OCI-LY3 (cell line): Measurements from ENCODE around the gene SRSF7.

Source experiments
- EZH2phosphoT487 ChIP-seq: fragments of 200-600 bp; shearing (Covaris generic); IDR thresholded peaks from 2 replicates; pipeline ENCODE4 v1.6.1; 2018; ENCODE audit warnings: antibody characterized with exemption, mixed run types, low read depth
- TF ChIP-seq, protein P1 (sequence below): fragments of 200-600, 300-600 bp; sonication (generic); IDR thresholded peaks from 2 replicates; pipeline ENCODE4 v1.5.1; 2014; ENCODE audit warnings: antibody characterized with exemption, low read length, low read depth

DNA sequence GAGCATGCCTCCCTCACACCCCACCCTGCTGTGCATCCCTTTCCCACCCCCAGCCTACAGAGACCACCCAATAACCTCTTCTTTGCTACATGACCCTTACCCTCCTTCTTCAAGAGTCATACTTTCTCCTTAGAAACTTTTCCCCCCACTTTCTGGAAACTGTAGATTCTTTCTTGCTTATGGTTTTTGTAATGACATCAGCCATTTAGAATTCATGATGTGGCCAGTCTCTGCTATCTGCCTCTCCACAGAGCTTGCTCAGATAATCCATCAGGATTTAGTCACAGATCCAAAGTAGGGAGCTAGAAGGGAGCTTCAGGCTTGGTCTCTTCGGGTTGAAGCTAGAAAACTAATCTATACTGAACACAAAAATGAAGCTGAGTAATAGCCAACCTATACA is 48.7 kb downstream of the SRSF7 start:
- no peak for TF ChIP-seq EZH2phosphoT487
- TF ChIP-seq, protein P1, sequence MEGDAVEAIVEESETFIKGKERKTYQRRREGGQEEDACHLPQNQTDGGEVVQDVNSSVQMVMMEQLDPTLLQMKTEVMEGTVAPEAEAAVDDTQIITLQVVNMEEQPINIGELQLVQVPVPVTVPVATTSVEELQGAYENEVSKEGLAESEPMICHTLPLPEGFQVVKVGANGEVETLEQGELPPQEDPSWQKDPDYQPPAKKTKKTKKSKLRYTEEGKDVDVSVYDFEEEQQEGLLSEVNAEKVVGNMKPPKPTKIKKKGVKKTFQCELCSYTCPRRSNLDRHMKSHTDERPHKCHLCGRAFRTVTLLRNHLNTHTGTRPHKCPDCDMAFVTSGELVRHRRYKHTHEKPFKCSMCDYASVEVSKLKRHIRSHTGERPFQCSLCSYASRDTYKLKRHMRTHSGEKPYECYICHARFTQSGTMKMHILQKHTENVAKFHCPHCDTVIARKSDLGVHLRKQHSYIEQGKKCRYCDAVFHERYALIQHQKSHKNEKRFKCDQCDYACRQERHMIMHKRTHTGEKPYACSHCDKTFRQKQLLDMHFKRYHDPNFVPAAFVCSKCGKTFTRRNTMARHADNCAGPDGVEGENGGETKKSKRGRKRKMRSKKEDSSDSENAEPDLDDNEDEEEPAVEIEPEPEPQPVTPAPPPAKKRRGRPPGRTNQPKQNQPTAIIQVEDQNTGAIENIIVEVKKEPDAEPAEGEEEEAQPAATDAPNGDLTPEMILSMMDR: no peak
